ACC112 (cell line): Measurements from ENCODE around the gene HOXA13.
A peak's percentile ranks its signal among the peaks of the same experiment; 100 is the strongest.

Experiments used
- H2AFZ ChIP-seq: fragments of 200-600 bp; sonication (generic); one replicate; pipeline ENCODE4 v1.6.0; 2017; ENCODE audit warnings: antibody characterized with exemption, low read length; ENCODE audit not compliant: unreplicated experiment
- H3K27ac ChIP-seq: fragments of 200-600 bp; sonication (generic); 2 replicates; pipeline ENCODE4 v1.5.1; 2014; ENCODE audit warnings: low read depth, mild to moderate bottlenecking, antibody characterized with exemption, low read length, moderate library complexity
- H3K27me3 ChIP-seq: fragments of 200-600 bp; sonication (generic); 2 replicates; pipeline ENCODE4 v1.6.1; 2014; ENCODE audit warnings: mild to moderate bottlenecking, antibody characterized with exemption, low read length, moderate library complexity, mixed read lengths; ENCODE audit not compliant: insufficient read depth
- H3K36me3 ChIP-seq: fragments of 200-600 bp; sonication (generic); 2 replicates; pipeline ENCODE4 v1.6.1; 2016; ENCODE audit warnings: mild to moderate bottlenecking, antibody characterized with exemption, low read length, moderate library complexity, mixed read lengths; ENCODE audit not compliant: insufficient read depth
- H3K4me1 ChIP-seq: fragments of 200-600 bp; sonication (generic); one replicate; pipeline ENCODE4 v1.6.1; 2016; ENCODE audit warnings: low read length, mixed read lengths; ENCODE audit not compliant: insufficient read depth, unreplicated experiment, control insufficient read depth
- H3K4me3 ChIP-seq: fragments of 200-600 bp; sonication (generic); 2 replicates; pipeline ENCODE4 v1.5.1; 2014; ENCODE audit warnings: mild to moderate bottlenecking, low read depth, low read length
- H3K79me2 ChIP-seq: fragments of 200-600 bp; sonication (generic); one replicate; pipeline ENCODE4 v1.6.0; 2016; ENCODE audit warnings: low read length; ENCODE audit not compliant: control insufficient read depth, unreplicated experiment, insufficient read depth

Gene HOXA13

DNA sequence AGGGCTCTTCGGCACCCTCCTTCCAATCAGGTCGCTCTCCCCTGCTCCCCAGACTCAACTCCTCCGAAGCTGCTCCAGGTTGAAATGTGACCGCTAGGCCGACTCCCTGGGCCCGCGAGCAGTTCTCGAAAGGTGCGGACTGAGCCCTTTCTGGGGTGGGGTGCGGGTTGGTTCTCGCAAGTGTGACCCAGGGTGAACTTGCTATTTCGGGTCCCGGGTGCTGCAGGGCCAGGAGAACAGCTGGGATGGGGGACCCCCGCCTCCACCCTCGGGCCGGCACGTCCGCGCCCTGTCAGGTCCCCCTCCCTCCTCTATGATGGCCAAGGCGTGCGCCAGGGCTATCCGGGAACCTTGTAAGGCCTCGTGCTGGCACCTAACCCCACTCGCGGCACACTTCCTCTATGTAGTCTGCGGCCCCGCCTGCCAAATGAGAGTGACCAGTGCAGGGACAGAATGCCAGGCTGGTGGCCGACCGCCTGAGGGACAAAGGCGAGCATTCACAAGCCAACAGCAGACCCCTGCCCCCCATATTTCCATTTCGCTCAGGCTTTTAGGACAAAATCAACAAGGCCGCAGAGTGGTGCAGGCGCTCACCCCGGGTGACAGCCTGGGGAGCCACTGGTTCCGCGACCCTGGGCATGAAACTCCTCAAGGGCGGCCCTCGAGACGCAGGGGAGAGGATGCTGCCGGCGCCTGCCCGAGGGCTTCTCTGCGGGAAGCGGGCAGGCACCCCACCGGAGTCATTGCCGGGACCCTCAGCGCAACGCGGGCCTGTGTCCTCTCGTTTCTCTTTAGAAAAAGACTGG is 13.7 kb upstream of the HOXA13 start:
- no peaks in the 10 kb centered on the region for H3K4me1 ChIP-seq
- H3K27ac ChIP-seq, result no peak overlapping the region
- no peak overlapping the region for H2AFZ ChIP-seq
- no peaks in the 10 kb centered on the region for H3K36me3 ChIP-seq
- H3K4me3 ChIP-seq, result no peak overlapping the region
- H3K27me3 ChIP-seq, result peaks cover 52% of the 10 kb centered on the region
- no peaks in the 10 kb centered on the region for H3K79me2 ChIP-seq

DNA sequence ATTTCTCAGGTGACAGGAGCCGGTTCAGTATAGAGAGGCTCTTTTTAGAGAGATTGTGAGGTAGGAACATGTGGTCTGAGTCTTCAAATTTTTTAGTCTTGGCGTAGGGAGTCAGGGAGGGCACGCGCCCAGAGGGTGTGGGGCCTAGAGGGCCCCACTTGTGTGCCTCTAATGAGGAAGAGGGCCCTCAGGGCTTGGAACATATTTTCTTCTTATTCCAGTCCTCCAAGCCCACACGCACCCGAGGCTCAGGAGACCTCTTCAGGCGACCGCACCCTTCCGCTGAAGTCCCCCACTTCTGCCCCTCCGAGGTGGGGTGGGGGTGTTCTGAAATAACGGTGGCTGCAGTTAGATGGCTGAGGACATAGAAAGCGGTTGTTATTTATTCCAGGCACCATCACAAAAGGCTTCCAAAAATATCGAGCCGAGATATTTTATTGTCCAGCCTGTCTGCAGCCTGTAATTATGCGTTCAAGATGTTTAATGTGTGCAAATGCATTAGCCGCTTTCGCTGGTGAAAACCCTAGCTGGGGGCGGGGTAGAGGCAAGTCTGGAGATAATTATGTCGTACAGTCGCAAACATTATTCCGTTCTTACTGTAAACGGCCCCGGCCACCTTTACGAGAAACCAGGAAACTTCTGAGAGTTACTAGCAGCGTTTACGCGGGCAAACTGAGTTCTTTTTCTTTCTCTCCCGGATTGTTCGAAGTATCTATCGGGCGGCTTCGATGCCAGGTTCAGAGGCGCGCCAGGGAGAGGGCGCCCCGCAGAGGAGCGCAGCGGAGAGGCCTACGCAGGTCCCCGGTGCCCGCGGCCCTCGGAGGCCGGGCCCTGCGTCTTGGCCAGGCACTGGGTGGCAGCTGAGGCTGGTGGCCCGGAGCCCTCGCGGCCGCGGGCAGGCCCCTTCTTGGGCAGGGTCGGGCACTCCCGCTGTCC is 12.9 kb upstream of the HOXA13 start:
- no peak overlapping the region for H2AFZ ChIP-seq
- H3K36me3 ChIP-seq, result no peaks in the 10 kb centered on the region
- no peak overlapping the region for H3K4me3 ChIP-seq
- H3K27me3 ChIP-seq, result peaks cover 56% of the 10 kb centered on the region
- H3K79me2 ChIP-seq, result no peaks in the 10 kb centered on the region
- H3K4me1 ChIP-seq, result no peaks in the 10 kb centered on the region
- H3K27ac ChIP-seq, result no peak overlapping the region

DNA sequence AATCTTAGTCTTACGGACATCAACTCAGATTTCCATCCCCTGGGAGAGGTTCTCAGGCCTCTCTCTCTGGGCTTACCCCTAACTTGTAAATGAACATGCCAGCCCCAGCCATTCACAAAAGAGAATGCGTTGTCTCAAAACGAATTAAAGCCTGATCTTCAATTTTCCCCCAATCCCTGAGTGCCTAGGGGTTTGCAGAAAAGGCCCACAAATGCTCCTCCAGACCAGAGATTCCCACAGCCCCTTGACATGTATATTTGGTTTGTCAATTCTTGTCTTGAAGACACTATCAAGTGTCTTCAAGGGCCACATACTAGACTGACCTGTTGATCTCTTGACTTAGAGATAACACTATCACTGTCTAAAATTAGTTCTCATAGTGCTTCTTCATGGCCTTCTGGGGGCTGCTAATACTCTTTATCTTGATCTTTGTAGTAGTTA is 11.9 kb upstream of the HOXA13 start:
- Histone ChIP-seq H3K79me2 (no peaks in the 10 kb centered on the region), H3K4me3 (no peak overlapping the region), H2AFZ (no peak overlapping the region), H3K27me3 (peaks cover 60% of the 10 kb centered on the region), H3K4me1 (no peaks in the 10 kb centered on the region), H3K36me3 (no peaks in the 10 kb centered on the region), H3K27ac (no peak overlapping the region)

DNA sequence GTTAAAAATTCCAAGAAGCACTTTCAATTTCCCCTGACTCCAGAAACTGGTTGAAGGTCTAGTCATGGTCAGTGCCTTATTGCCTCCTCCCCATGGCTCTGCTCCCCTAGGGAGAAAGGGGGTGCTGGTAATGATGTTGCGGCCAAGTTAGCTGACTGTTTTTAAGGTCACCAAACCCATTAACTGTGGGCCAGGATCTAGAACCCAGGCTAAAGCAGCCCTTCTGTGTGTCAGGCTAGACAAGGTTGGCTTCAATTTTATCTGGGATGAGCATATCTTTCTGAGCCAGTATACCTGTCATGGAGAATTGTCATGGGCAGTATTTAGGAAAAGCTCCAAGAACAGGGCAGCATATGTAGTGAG is 11.2 kb upstream of the HOXA13 start:
- Histone ChIP-seq H3K27ac (no peak overlapping the region), H3K27me3 (peaks cover 64% of the 10 kb centered on the region), H2AFZ (peak overlapping the region; percentile 80)

DNA sequence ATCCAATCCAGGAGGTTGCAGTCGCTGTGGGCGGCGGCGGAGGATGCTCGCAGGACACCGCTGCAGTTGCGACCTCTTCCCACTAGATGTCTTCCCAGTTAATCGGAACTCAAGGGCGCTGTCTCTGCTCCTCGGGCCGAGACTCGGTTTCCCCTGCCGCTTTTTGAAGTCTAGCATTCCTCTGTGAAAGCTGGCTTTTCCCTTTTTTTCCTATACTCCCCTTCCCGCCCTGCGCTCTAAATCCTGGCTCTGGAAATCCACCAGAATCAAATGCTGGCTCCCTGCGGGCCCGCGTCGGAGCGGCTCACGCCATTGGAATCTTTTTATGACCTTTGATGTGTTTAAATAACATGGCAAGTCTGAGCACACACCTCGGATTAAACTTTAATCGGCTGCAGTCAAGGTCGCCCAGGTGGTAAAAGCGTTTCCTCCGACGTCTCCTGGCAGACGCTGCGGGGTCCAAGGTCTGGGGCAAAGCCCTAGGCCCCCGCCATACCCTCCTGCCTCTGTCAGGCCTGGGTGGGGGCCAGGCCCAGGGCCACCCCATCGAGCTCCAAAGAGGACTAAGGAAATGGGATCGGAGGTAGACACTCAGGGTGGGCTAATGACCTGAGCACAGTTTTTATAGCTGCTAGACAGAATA is 10.7 kb upstream of the HOXA13 start:
- Histone ChIP-seq H3K79me2 (no peaks in the 10 kb centered on the region), H3K36me3 (no peaks in the 10 kb centered on the region), H2AFZ (peak overlapping the region; percentile 80), H3K4me3 (peak overlapping the region; percentile 58), H3K4me1 (peaks cover 3% of the 10 kb centered on the region), H3K27ac (no peak overlapping the region), H3K27me3 (peaks cover 64% of the 10 kb centered on the region)

More for the DNA sequence above, 11.2 kb upstream of the HOXA13 start:
- Histone ChIP-seq H3K4me3 (0 out of 2 replicates have a peak overlapping the region, but pooled peaks have one; percentile 58), H3K36me3 (no peaks in the 10 kb centered on the region), H3K79me2 (no peaks in the 10 kb centered on the region), H3K4me1 (no peaks in the 10 kb centered on the region)

- H3K79me2 ChIP-seq, result no peaks in the 10 kb centered on the region
- H3K27me3 ChIP-seq, result peaks cover 67% of the 10 kb centered on the region
- no peak overlapping the region for H3K27ac ChIP-seq
- no peak overlapping the region for H3K4me3 ChIP-seq
- H2AFZ ChIP-seq, result no peak overlapping the region
- H3K4me1 ChIP-seq, result peaks cover 9% of the 10 kb centered on the region
- no peaks in the 10 kb centered on the region for H3K36me3 ChIP-seq
Observed at GRCh38 chr7:27209933-27210440, 10.1 kb upstream of the HOXA13 start.

DNA sequence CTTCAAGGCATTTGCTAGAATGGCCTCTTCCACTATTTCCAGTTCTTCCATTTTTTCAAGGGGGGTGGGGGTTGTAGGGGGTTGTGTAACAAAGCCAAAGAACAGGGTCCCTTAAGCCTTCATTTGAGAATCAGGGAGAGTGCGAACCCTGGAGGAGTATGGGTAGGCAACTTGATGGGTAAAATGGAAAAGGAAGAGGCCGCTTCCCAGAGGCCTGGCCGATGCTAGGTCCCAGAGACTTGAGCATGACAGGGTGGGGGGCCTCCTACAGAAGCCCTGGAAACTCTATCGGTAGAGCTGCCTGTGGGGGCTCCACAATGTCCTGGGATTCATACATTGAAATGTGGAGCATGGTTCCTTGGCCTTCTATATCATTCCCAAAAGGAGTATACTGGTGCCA is 9.1 kb upstream of the HOXA13 start:
- no peaks in the 10 kb centered on the region for H3K36me3 ChIP-seq
- no peak overlapping the region for H2AFZ ChIP-seq
- H3K4me3 ChIP-seq, result no peak overlapping the region
- no peaks in the 10 kb centered on the region for H3K79me2 ChIP-seq
- H3K27ac ChIP-seq, result no peak overlapping the region
- peaks cover 13% of the 10 kb centered on the region for H3K4me1 ChIP-seq
- peaks cover 76% of the 10 kb centered on the region for H3K27me3 ChIP-seq

GRCh38 chr7:27207348-27207985 is 7.6 kb upstream of the HOXA13 start:
- Histone ChIP-seq H3K27me3 (peaks cover 75% of the 10 kb centered on the region), H3K36me3 (no peaks in the 10 kb centered on the region), H3K27ac (no peak overlapping the region), H3K4me1 (peaks cover 13% of the 10 kb centered on the region), H3K4me3 (no peak overlapping the region), H2AFZ (no peak overlapping the region), H3K79me2 (no peaks in the 10 kb centered on the region)

DNA sequence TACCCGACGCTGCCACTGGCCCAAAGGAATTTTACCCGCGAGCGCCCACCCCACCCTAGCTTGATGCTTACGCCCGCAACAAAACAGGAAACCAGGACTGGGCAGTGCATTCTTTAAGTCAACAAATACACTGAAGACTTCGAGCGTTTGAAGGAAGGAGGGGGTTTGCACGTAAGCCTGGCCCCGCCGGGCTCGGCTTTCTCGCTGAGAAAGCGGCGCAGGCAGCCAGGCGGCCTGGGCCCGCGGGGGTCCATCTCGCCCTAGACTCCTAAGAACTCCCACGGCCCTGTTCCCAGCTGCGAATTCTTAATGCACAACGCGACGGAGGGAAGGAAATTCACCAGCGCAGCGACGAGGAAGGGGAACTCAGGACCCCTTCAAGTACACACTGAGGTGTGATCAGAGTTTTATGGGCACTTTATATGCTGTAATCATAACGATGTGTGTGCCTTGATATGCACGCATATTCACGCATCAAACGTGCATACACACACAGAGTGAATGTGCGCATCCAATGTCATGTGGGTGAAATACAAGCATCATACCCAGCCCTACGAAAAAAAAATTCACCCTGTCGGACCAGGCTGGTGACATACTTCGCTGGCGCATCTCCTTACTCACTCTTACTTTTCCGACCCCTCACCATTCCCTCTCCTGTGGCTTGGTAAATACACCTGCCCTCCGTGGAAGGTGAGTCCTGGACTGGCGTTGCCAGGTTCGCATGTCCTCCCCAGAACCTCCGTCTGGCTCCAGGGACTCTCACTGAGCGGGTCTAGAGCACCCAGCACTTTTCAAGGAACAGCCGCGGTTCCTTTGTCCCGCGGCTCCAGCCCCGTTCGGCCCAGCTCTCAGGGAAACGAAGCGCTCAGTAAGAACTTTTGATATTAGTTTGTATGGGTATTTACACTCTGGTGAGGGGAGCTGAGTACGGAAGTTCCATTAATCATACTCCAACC is 5.7 kb upstream of the HOXA13 start:
- H3K4me1 ChIP-seq, result peaks cover 13% of the 10 kb centered on the region
- H2AFZ ChIP-seq, result no peak overlapping the region
- H3K27me3 ChIP-seq, result peaks cover 75% of the 10 kb centered on the region
- H3K4me3 ChIP-seq, result peak overlapping the region; percentile 65
- H3K36me3 ChIP-seq, result no peaks in the 10 kb centered on the region
- H3K27ac ChIP-seq, result no peak overlapping the region
- H3K79me2 ChIP-seq, result no peaks in the 10 kb centered on the region
